ENCODE measurements around the gene SUGCT. TPM values are rescaled to one million over a fixed set of nuclear protein-coding genes. Genes with fewer than 3 reads are reported as not detected.

Gene SUGCT
- polyA plus RNA-seq, 3 donors: 12.9 to 16.3 (median 13.0) TPM

DNA sequence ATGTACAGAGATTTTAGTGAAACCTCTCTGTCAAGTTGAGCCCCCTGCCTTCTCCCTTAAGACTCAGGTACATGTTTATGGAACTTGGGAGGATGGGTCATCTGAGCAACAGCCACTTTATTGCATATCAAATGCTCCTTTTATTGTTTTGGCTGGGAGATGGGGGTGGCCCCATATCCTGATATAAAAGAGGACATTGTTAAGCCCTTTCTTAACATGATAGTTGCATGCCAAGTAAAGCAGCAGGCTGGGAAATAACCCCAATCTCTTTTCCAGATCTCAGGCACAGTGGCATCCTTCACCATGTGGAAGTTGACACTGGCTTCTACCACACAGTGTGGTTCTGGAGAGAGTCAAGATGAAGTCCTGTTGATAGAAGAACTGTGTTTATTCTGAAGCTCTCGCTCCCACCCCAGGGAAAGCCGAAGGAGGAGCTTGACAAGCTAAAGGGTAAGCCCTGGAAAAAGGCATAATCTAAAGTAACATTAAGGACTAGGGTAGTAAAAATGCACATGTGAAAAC, 746.7 kb downstream of the SUGCT start:
- DNase-seq (ENCODE audit: extremely low read depth in 1 of 11, low read depth in 9 of 11, low spot score in 4 of 11): no peak

DNA sequence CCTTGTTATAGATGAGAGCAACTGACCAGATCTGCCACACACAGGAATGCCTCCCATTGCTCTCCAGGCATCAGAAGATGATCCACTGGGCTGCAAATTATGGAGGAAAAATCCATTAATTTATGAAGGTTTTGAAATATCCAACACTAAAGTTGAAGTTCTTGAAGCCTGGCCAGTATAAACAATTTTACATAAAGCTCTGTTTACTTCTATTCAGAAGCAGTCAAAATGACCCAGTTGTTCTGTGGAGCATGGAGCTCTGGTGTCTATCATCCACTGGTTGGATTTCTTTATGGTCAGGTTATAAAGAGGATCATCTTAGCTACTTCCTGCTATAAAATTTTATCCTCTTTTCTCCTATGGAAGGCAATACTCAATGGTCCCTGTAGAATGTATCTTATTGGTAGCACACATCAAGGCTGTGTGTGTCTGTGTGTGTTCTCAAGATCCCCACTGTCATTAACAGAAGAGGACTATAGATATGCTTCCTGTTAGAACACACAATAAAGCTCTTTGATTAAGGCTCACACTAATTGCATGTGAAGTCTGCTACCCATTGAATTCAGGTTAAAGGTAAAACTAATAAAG, 747.4 kb downstream of the SUGCT start:
- peak in 2 of 11 donors; percentile 28 to 41 for DNase-seq (ENCODE audit: extremely low read depth in 1 of 11, low read depth in 9 of 11, low spot score in 4 of 11)

DNA sequence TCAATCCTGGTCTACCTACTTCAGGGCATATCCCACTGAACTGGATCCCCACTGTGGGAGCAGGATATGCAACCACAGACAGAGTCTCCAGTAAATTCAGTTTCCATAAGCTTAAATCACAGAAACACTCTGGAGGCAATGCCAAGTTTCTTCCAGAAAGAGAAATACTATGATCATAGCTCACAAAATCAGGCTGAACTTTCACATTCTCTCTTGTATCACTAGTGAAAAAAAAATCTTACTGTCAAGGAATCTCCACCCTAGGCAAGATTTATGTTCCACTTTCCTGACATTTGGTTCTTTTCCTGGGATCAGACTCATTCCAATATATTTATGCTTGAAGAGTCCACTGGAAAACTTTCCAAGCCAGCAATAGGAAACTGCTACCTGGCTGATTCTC, 749.0 kb downstream of the SUGCT start:
- DNase-seq (ENCODE audit: extremely low read depth in 1 of 11, low read depth in 9 of 11, low spot score in 4 of 11): no peak

DNA sequence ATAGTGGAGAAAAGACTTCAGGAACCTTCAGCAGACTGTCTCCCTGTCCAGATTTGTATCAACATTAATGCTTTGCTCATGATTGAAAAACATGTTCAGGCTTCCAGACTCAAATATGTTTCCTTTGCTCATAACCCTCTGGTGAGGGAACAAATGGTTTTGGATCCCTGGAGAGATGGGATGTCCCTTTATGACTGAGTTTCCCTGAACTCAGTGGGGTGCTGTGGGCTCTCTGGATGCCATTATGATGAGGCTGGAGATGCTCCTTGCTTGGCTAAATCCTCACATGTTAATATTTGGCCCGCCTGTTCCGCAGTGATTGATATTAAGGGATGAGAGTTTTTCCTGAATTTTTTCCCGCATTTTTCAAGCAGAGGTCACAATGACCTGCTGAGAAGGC, 749.4 kb downstream of the SUGCT start:
- no peak for DNase-seq (ENCODE audit: extremely low read depth in 1 of 11, low read depth in 9 of 11, low spot score in 4 of 11)

DNA sequence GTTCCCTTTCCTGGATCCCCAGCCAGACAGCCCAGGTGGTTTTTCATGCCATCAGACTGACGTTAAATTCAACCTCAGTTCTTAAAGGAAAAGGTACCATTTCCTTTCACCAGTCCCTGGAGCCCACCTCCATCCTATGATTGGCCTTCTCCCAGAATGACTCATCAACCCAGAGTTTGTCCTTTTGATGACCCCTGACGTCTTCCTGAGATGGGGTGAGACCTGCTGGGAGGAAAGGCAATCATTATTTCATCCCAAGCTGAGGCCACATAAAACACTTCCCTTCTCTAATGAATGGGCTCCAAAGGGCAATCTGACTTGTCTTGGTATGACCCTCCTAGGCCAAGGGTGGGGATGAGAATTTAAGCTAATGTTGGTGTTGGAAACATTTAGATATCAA, 750.7 kb downstream of the SUGCT start:
- no peak for DNase-seq (ENCODE audit: extremely low read depth in 1 of 11, low read depth in 9 of 11, low spot score in 4 of 11)

DNA sequence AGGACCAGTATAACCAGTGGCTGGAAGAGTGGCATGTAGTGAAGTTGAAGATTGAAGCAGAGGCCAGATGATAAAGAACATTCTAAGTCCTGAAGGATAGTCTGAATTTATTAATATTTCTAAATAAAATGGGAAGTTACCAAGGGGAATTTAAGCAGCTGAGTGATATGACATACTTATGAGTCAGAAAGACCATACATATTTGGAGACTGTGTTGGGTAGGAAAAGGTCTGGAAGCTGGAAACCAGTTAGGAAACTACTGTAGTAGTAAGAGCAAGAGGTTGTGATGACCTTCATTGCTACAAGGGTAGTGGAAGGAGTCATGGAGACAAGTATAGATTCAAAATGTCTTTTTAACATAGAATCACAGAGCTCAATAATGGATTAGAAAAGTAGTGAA, 752.3 kb downstream of the SUGCT start:
- DNase-seq (ENCODE audit: extremely low read depth in 1 of 11, low read depth in 9 of 11, low spot score in 4 of 11): no peak

DNA sequence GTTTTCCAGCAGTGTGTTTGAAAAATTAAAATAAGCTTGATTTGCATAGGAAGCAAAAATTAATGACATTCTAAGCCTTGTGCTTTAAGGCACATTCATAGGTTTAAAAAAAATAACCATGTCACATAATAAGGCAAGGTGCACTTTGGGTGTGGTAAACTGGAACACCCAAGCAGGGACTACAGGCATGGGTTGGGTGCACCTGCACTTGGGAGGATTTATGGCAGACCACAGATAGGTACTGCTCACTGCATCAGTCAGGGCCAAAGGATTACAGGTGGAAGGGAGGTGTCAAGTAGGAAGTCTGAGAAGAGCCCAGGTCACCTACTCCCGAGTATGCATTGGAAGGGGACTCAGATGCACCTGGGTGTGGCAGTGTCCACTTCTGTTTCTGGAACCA, 753.7 kb downstream of the SUGCT start:
- no peak for DNase-seq (ENCODE audit: extremely low read depth in 1 of 11, low read depth in 9 of 11, low spot score in 4 of 11)

DNA sequence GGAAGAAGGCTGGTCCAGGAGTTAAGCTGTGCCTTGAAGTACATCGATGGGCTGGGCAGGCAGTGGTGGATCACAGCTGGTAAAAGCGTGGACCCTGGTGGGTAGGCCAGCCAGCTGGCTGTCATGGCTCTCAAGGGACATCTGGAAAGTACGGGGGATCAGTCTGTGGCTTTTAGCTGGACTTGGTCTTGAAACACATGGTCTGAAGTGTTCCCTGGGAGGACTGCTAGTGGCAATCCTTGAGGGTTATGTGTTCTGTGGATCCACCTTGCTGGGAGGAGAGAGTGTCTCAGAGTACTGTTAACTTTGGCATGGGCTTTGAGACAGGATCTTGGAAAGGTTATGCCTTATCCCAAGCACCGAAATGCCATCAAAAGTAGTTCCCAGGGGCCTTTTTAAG, 754.3 kb downstream of the SUGCT start:
- no peak for DNase-seq (ENCODE audit: extremely low read depth in 1 of 11, low read depth in 9 of 11, low spot score in 4 of 11)

DNA sequence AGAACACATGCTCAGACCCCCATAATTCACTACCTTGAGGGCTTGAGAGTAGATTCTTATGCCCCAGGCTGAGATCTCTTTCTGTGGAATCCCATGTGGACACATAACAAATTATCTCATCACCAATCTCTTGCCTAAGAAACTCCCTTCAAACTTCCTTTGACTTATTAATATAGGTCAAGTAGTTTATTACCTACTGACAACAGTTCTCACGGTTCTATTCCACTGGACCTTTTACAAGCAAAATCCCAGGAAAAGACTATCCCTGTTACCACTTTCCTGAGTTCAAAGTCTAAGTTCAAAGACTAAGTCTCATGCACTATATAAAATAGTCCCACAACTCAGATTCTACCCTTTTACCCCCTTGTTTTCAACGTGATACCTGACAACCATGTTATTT, 754.7 kb downstream of the SUGCT start:
- DNase-seq (ENCODE audit: extremely low read depth in 1 of 11, low read depth in 9 of 11, low spot score in 4 of 11): no peak

DNA sequence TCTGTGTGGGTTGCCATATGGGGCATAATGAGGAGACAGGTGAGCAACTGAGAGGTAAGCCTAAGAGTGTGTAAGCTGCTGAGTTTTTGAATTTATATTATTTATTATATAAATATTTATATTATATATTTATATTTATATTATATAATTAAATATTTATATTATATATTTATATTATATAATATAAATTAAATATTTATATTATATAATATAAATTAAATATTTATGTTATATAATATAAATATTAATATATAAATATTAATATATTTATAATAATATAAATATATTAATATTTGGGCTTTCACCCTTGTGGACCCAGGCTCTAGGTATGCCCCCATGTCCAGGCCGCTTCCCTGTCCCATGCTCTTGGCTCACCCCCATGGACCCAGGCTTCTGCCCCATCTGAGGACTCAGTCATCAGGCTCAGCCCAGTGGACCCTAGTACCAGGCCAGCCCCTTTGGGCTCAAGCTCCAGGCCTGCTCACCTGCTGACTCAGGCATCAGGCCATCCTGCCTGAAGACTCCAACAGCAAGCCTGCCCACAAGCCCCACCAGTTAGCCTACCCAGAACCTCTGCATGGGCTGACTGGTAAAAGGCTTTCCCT, 755.4 kb downstream of the SUGCT start:
- DNase-seq (ENCODE audit: extremely low read depth in 1 of 11, low read depth in 9 of 11, low spot score in 4 of 11): no peak

DNA sequence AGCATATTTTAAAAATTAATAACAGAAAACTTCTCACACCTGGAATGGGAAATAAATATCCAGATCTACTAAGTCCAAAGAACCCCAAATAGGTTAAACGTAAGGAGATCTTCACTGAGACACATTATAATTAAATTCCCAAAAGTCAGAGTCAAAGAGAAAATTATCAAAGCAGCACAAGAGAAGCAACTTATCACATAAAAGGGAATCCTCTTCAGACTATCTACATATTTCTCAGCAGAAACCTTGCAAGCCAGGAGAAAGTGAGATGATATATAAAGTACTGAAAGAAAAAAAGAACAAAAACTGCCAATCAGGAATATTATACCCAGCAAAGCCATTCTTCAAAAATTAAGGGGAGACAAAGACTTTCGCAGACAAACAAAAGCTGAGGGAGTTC, 756.4 kb downstream of the SUGCT start:
- DNase-seq (ENCODE audit: extremely low read depth in 1 of 11, low read depth in 9 of 11, low spot score in 4 of 11): no peak

DNA sequence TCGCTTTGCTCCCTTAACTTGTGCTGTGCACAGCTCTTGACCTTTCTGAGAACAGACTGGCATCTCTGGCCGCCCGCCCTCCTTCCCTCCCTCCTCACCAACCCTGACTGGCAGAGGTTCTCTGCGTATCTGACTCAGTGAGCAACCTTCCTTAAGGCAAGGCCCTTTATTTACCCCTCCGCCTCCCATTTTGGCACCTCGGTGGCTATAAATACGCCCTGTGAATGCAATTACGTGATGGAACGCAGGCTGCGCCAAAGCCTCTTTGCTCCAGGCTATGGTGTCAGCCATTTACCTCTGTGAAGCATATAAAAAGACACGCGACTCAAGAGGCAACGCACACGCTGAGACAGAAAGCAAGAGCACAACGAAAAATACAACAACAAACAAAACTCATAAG, 764.3 kb downstream of the SUGCT start:
- DNase-seq (ENCODE audit: extremely low read depth in 1 of 11, low read depth in 9 of 11, low spot score in 4 of 11): peak in 1 of 11 donors; percentile 18

DNA sequence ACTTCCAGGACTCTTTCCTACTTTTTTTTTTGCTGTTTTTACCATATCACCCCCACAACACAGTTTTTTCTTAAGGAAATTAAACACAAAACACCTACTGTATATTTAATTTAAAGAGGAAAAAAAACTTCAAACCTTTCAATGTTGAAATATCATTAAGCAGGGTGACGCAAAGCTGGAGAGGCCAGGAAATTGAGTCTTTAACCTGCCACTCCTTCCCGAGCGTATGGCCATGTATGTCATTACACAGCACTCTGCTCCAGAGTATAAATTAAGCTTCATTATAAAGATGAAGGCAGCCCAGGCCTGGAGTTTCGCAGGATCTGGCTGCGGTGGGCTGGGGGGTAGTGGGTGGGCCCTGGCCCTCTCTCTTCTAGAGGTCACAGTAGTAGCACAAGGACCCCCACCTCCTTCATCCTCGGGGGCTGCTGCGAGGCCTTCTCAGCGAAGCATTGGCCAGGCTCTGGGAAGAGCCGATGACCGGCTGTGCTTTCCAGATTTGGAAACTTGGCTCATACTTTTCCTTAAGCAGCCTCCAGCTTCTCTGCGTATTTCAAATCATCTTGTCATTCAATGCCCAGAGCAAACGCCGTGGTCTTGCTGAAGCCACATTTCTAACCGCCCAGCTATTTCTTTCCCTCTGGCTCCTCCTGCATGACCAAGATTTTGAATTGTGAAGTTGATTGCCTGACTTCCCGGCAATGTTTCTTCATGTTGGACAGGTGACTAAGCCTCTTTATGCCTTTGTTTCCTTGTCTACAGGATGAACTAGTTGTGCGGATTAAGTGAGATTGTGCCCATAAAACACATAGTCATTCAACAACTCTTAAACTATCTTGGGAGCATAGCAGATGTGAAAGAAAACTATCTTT, 765.1 kb downstream of the SUGCT start:
- DNase-seq (ENCODE audit: extremely low read depth in 1 of 11, low read depth in 9 of 11, low spot score in 4 of 11): no peak

DNA sequence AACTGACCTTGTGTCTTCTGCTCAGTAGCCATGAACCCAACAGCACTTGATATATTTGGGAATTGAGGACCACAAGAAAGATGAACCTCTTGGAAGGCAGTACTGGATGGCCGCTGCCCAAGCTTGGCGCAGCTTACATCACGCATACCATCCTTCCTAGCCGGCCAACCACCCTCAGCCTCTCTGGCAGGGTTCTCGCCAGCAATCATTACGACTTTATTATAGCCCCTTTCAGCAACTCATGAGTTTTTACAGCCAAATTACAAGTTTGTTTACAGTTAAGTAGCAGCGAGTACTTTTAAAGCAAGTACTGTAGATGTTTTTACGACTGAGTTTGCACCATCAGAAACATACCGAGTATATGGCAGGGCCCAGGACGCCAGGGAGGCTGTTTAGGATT, 769.1 kb downstream of the SUGCT start:
- no peak for DNase-seq (ENCODE audit: extremely low read depth in 1 of 11, low read depth in 9 of 11, low spot score in 4 of 11)

DNA sequence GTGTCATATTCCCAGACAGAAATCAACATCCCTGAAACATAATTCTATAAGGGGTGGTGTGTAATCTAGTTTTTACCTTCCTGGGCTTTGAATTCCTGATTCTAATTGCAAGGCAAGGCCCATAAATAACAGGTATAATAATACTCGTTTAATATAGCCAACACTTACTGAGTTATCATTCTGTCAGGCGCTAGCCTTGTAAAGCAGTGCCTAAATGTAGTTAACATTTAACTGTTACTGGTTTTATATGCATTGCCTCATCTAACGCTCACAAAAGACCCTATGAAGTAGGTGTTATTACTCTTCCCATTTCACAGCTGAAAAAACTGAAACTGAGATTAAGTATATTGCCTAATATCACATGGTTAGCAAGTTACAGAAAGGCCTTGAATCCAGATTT, 772.5 kb downstream of the SUGCT start:
- no peak for DNase-seq (ENCODE audit: extremely low read depth in 1 of 11, low read depth in 9 of 11, low spot score in 4 of 11)

DNA sequence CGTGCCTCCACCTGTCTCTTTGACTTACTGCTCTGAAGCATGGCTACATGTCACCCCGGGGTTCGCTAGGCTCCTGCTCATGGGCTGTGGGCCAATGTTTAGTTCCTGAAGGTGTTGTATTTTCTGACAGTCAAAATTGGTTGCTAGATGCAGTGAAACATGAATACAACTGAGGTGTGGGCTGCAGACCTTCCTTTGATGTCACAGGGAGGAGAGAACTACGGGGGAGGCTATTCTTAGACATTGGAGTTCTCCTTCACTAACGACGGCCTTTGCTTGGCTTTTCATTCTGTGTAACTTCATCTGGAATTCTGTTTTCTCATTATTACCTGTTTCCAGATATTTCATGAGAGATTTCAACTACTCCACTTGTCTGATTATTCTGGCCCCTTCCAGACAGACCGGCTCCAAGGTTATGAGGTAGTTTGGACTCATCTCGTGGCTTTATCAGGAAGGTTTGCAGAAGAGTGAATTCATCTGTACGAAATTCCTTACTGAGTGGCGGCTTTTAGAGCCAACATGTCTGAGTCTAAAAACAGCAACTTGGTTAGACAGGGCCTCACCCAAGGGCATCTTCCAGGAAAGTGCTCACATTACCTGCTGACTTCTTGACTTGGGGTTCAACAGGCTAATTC, 774.7 kb downstream of the SUGCT start:
- DNase-seq (ENCODE audit: extremely low read depth in 1 of 11, low read depth in 9 of 11, low spot score in 4 of 11): peak in 1 of 11 donors; percentile 12

Data from renal cortex interstitium (tissue), 11 donors.